HL-60 (cell line): ENCODE data around the gene SLC16A7.

Source experiments
- CTCF ChIP-seq: IDR thresholded peaks from one replicate; pipeline ENCODE4 v1.5.1; 2011; ENCODE audit warnings: low read length, control low read depth, inconsistent platforms; ENCODE audit not compliant: insufficient read depth
- POLR2AphosphoS5 ChIP-seq: IDR thresholded peaks from 2 replicates; pipeline ENCODE4 v1.6.1; 2012; ENCODE audit warnings: low read depth

DNA sequence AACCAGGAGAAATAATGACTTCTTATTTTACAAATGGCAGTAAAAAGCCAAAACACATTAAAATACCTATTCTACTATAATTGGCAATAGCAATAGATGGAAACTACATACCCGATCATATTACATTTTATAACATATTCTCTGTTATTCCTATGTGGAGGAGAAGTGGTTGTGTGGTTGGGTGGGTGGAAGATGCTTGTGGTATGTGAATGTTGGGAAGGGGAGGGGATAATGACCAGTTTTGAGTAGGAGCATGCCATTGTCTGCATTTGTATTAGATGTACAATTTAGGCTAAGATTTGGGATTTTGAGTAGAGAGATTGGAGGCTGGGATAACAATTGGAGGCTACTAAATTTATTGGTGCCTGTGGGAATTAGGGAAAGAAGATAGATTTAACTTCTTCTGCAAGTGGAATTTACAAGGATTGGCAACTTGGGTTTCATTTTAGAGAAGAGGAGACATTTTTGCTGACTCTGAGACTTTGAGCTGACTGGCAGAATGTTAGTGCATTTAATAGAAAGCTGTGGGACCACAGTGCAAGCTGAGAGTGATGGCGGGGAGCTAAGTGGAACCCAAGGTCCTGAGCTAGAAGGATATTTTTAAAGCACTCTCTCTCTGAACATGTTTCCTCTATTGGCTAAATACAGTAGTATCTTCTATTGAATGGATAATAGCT, 65.2 kb downstream of the SLC16A7 start:
- TF ChIP-seq CTCF (no peak), POLR2AphosphoS5 (no peak)
